ENCODE results near the gene OSBPL8. TPM values are rescaled to one million over a fixed set of nuclear protein-coding genes. Genes with fewer than 3 reads are reported as not detected.

OSBPL8 gene
- total RNA-seq, 4 donors from 2014 or later, result 65.8 to 73.5 (median 66.7) TPM

DNA sequence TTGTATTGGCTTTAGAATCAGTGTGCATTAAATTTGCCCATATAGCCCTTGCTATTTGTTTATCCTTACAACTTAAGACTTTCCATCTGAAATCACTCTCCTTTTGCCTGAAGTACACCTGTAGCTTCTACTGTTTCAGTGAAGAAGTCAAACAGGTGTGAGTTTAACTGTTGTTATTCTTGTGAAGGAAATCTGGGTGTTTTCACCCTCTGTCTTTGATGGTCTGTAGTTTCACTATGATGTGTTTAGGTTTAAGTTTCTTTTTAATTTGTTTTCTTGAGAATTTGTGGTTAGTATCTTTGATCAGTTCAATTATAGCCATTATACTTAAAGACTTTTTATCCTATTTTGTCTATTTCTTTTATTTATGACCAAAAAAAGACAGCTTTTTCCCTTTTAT is 142.5 kb downstream of the OSBPL8 start:
- Histone ChIP-seq H3K36me3 (no peaks in the 10 kb centered on the region), H3K27me3 (no peaks in the 10 kb centered on the region), H3K4me1 (peaks cover 0 to 1% (median 0%) of the 10 kb centered on the region in 3 donors), H3K27ac (no peak overlapping the region), H3K9me3 (no peaks in the 10 kb centered on the region), H3K4me3 (no peak overlapping the region)
- TF ChIP-seq POLR2AphosphoS5 (IDR thresholded peaks at IDR 0.05) (no peak), EP300 (IDR thresholded peaks at IDR 0.05) (no peak), POLR2A (IDR thresholded peaks at IDR 0.05) (no peak)
- TF ChIP-seq, protein P1, sequence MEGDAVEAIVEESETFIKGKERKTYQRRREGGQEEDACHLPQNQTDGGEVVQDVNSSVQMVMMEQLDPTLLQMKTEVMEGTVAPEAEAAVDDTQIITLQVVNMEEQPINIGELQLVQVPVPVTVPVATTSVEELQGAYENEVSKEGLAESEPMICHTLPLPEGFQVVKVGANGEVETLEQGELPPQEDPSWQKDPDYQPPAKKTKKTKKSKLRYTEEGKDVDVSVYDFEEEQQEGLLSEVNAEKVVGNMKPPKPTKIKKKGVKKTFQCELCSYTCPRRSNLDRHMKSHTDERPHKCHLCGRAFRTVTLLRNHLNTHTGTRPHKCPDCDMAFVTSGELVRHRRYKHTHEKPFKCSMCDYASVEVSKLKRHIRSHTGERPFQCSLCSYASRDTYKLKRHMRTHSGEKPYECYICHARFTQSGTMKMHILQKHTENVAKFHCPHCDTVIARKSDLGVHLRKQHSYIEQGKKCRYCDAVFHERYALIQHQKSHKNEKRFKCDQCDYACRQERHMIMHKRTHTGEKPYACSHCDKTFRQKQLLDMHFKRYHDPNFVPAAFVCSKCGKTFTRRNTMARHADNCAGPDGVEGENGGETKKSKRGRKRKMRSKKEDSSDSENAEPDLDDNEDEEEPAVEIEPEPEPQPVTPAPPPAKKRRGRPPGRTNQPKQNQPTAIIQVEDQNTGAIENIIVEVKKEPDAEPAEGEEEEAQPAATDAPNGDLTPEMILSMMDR (IDR thresholded peaks at IDR 0.05), result no peak
- no peak for ATAC-seq

DNA sequence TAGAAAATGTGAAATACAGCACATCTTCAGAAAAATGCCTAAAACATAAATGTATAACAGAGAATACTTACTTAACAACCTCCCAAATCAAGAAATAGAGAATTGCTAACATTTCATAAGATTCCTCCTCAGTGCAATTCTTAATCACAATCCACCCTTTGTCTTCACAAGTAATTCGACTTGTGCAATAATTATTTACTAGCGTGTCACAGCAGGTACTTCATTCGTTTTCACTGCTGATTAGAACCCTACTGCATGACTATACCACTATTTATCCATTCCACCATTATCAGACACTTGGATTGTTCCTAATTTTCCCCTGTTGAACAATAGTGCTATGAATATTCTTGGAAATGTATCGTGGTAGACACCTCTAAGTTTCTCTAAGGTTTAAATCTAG is 146.4 kb downstream of the OSBPL8 start:
- no peak for ATAC-seq
- H3K36me3 ChIP-seq, result no peaks in the 10 kb centered on the region

DNA sequence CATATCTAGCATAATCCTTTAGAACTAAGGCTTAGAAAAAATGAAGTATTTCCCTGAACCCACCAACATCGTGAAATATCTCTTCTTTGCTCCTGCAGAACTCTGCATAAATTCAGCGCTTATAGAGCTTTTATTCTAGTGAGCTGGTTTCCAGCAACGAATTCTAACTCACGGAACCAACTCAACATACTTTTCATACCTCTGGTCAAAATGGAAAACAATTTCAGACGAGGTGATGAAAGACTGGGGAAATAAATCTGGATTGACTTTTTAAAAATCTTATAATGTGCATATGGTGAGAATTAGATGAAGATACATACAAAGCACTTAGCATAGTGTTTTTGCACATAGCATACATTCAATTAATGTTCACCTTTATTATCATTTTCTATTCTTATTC is 148.8 kb downstream of the OSBPL8 start:
- ATAC-seq, result no peak
- TF ChIP-seq, protein P1 (IDR thresholded peaks at IDR 0.05), result no peak
- TF ChIP-seq POLR2AphosphoS5 (IDR thresholded peaks at IDR 0.05), result no peak
- no peak for TF ChIP-seq EP300 (IDR thresholded peaks at IDR 0.05)
- TF ChIP-seq POLR2A (IDR thresholded peaks at IDR 0.05), result no peak
- Histone ChIP-seq H3K4me1 (no peaks in the 10 kb centered on the region), H3K27me3 (no peaks in the 10 kb centered on the region), H3K4me3 (no peak overlapping the region), H3K9me3 (no peaks in the 10 kb centered on the region), H3K36me3 (no peaks in the 10 kb centered on the region), H3K27ac (no peak overlapping the region)
- 71 to 83% methylated on average over 5 of the region's 5 CpGs for WGBS, 2 donors (ENCODE audit: low coverage in 1 of 2)

More for the DNA sequence above, 146.4 kb downstream of the OSBPL8 start:
- Histone ChIP-seq H3K9me3 (no peaks in the 10 kb centered on the region), H3K27me3 (no peaks in the 10 kb centered on the region), H3K4me3 (no peak overlapping the region), H3K27ac (no peak overlapping the region), H3K4me1 (no peaks in the 10 kb centered on the region)
- 91 to 98% methylated on average over 4 of the region's 4 CpGs for WGBS, 2 donors (ENCODE audit: low coverage in 1 of 2)
- TF ChIP-seq EP300 (IDR thresholded peaks at IDR 0.05) (no peak), POLR2AphosphoS5 (IDR thresholded peaks at IDR 0.05) (no peak)

DNA sequence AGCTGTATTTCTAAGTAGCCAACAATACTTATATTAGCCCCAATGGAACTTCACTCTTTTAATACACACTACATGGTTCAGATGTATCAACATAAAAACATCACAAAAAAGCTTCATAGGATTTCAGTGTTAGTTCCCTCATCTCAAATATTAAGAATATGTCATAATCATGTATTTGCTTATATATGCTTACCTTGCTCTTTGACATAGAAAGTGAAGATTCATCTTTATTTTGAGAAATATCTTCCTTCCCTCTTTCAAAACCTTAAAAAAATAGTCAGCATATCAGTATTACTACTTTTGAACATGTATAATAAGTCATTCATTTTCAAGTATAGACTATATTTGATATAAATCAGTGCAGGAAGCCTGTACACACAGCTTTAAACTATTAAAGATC is 149.2 kb downstream of the OSBPL8 start:
- H3K36me3 ChIP-seq, result no peaks in the 10 kb centered on the region
- TF ChIP-seq POLR2A (IDR thresholded peaks at IDR 0.05), result no peak
- TF ChIP-seq, protein P1 (IDR thresholded peaks at IDR 0.05), result no peak
- no peak for TF ChIP-seq EP300 (IDR thresholded peaks at IDR 0.05)
- no peak for TF ChIP-seq POLR2AphosphoS5 (IDR thresholded peaks at IDR 0.05)
- no peak for ATAC-seq
- no peaks in the 10 kb centered on the region for H3K4me1 ChIP-seq
- no peaks in the 10 kb centered on the region for H3K9me3 ChIP-seq
- no peak overlapping the region for H3K4me3 ChIP-seq
- no peak overlapping the region for H3K27ac ChIP-seq
- no peaks in the 10 kb centered on the region for H3K27me3 ChIP-seq

DNA sequence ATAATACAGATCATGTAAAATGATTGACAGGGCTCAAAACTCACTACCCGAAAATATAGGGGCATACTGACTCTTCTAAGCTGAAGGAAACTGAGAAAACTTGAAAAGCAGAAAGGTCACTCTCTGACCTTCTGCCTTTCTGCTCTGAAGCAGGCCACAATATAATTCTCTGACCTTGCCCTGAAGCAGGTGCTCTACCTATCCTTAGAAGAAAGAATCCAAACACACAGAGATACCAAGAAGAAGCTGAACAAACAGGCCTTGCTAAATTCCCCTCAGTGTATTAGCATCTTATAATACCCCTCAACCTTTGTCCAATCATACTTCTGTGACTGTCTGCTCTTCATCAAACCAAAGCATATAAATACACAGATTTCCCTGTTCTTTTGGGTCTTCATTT is 150.5 kb downstream of the OSBPL8 start:
- Histone ChIP-seq H3K36me3 (no peaks in the 10 kb centered on the region), H3K9me3 (no peaks in the 10 kb centered on the region), H3K4me1 (no peaks in the 10 kb centered on the region), H3K27ac (no peak overlapping the region), H3K27me3 (no peaks in the 10 kb centered on the region), H3K4me3 (no peak overlapping the region)
- WGBS, 2 donors (ENCODE audit: low coverage in 1 of 2), result 57 to 64% methylated on average over 1 of the region's 1 CpG
- no peak for ATAC-seq
- TF ChIP-seq EP300 (IDR thresholded peaks at IDR 0.05) (no peak), POLR2A (IDR thresholded peaks at IDR 0.05) (no peak), POLR2AphosphoS5 (IDR thresholded peaks at IDR 0.05) (no peak)
- TF ChIP-seq, protein P1 (IDR thresholded peaks at IDR 0.05), result no peak
